DMS 273 (cell line): ENCODE data around the gene LCTL.
A peak's percentile ranks its signal among the peaks of the same experiment; 100 is the strongest.

Experiments
- DNase-seq: peaks from one replicate; lab custom pipeline; 2025; ENCODE audit not compliant: unreplicated experiment; lab: John Stamatoyannopoulos, UW

LCTL gene, protein sequence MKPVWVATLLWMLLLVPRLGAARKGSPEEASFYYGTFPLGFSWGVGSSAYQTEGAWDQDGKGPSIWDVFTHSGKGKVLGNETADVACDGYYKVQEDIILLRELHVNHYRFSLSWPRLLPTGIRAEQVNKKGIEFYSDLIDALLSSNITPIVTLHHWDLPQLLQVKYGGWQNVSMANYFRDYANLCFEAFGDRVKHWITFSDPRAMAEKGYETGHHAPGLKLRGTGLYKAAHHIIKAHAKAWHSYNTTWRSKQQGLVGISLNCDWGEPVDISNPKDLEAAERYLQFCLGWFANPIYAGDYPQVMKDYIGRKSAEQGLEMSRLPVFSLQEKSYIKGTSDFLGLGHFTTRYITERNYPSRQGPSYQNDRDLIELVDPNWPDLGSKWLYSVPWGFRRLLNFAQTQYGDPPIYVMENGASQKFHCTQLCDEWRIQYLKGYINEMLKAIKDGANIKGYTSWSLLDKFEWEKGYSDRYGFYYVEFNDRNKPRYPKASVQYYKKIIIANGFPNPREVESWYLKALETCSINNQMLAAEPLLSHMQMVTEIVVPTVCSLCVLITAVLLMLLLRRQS

DNA sequence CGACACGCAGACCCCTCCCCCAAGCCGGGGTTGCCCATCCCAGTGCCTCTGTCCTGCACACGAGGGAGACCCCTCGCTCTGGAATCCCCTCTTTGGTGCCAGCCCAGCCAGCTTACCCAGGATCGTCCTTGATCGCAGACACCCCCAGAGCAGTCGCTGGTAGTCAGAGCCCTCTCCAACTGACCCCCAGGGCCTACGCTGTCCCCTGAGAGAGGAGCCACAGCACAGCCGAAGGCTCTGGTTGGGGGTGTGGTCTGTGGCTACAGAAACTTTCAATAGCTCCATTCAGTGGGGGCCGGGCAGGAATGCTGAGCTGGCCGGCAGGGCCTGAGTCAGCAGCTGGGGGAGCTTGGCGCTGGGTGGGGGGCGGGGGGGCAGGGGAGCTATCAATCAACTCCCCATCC, at the start of gene LCTL:
TSS of gene LCTL (minus strand) at position 258 of the 404 bp plus-strand sequence. CDS start 633 bp downstream, outside the sequence.
- DNase-seq, result no peak

DNA sequence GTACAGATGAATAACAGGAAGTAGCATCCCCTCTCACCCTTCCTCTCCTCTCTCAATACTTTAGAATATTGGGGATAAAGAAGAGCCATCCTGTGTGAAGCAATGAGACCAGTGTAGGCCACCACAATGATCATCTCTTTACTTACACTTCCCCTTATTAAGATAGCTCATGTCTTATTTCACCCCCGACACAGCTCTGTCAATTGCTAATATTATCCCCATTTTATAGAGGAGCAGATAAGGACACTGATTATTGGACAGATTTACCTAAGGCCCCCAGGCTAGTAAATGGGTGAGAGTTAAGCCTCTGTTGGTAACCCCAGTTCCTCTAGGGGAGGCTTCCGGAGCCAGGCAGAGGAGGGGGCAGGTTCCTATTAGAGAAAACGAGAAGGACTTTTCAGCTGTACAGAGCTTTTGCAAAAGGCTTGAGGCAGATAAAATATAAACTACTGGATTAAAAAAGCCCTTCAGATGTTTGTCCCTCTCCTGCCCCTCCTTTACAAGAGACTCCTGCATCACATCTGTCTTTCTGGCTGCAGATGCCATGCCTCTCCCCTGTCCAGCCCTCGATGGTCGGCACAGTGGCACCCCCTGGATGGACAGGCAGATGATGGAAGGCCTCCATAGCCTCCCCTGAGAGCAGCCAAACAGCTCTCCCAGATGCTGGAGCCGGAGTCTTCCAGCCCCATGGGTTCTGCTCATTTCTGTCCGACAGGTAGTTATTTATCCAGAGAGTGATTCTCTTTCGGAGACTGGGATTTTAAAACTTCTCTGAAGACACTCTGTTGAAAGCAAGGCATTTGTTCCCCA, 49.4 kb upstream of the LCTL start:
- DNase-seq, result no peak

DNA sequence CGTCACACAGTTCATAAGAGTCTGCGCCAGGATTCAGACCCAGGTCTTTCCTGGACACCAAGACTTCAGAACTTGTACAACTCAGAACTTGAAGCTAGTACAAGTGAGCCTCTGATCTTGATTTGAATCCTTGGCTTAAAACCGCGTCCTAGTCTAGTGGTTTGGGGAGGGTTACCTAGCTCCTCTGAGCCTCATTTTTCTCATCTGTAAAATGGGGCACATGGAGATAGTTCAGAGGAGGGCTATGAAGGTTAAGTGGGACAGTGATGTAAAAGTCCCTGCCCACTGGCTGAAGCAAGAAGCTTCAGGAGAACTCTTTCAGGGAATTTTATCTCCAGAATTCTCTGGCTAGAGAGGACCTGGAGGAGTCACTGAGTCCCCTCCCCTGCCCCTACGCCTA, 48.7 kb upstream of the LCTL start:
- DNase-seq, result no peak

DNA sequence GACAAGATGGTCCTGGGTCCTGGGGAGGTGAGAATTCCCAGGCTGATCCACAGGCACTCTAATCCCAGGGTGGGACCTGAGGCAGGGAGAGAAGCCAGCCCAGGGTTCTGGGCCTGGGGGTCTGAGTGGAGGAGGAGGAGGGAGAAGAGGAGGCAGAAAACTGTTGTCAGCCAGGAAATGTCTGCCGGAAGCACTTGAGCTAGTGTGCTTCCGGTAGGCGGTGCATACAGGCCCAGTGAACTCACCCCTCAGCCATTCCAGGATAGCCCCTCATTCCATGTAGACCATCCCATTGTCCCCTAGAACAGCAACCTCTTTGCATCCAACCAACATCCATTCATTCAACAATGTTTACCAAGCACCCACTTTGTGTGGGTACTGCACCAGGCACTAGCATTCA, 47.9 kb upstream of the LCTL start:
- DNase-seq, result no peak

DNA sequence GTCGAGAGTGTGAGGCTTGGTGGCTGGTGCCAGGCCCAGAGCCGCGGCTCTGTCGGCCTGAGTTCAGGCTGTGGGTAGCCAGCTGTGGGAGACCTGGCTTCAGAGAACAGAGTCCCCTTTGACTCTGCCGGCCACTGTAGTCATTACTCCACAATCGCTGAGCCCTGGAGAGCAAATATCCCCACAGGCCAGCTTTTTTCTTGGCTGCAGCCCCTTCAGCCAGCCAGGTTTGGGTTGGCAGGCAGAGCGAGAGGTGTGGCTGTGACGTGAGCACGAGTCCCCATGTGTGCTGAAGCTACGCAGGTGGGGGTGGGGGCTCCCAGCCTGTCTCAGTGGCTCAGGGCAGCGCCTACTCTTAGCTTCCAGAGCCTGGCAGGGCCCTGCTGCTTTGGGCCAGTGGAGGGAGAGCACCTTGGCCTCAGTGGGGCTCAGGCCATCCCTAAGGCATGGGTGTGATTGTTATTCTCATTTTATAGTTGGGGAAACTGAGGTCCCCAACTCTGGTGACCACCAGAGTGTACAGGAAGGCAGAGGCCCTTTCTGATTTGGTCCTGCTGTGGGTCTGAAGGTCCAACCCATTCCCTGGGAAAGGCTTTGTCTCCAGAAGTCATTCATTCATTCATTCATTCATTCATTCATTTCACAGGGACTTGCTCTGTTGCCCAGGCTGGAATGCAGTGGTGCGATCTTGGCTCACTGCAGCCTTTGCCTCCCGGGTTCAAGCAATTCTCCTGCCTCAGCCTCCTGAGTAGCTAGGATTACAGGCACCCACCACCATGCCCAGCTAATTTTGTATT, 45.7 kb upstream of the LCTL start:
- DNase-seq, result no peak

DNA sequence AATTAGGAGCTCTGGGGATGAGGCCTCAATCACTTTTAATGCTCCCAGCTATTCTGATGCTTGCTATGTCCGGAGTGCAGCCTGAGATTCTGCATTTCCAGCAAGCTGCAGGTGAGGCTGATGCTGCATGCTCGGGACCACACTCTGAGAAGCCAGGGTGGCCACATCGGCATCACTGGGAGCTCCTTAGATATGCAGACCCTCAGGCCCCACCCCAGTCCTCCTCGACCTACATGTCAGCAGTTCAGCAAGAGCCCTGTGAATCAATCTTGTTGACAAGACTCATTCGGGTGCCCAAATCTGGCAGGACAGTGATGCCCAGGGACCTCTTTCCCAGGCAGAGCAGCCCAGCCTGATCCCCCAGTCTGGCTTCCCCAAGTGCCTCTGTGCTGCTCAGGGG, 44.1 kb upstream of the LCTL start:
- DNase-seq, result no peak

DNA sequence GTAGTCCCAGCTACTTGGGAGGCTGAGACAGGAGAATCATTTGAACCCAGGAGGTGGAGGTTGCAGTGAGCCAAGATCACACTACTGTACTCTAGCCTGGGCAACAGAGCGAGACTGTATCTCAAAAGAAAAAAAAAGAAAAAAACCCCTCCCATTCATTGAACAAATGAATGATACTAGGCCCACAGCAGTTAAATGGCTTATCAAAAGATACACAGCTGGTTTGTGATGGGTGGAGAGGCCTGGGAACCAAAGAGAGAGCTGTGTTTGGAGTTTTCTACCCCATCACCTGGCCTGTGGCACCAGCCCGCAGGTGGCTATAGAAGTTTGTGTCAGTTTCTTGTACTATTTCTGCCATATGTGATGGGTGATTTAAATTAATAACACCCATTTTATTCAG, 43.1 kb upstream of the LCTL start:
- no peak for DNase-seq

DNA sequence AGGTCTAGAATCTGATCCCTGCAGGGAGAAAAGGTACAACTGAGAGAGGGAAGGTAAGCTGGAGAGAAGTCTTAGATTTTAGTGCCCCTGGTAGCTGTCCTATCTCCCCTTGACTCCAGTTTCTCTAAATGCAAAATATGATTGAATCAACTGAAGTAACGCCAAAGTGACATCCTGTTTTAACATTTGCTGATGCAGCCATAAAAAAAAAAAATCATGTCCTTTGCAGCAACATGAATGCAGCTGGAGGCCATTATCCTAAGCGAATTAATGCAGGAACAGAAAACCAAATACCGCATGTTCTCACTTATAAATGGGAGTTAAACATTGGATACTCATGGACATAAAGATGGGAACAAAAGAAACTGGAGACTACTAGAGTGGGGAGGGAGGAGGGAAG, 42.4 kb upstream of the LCTL start:
- DNase-seq, result no peak

DNA sequence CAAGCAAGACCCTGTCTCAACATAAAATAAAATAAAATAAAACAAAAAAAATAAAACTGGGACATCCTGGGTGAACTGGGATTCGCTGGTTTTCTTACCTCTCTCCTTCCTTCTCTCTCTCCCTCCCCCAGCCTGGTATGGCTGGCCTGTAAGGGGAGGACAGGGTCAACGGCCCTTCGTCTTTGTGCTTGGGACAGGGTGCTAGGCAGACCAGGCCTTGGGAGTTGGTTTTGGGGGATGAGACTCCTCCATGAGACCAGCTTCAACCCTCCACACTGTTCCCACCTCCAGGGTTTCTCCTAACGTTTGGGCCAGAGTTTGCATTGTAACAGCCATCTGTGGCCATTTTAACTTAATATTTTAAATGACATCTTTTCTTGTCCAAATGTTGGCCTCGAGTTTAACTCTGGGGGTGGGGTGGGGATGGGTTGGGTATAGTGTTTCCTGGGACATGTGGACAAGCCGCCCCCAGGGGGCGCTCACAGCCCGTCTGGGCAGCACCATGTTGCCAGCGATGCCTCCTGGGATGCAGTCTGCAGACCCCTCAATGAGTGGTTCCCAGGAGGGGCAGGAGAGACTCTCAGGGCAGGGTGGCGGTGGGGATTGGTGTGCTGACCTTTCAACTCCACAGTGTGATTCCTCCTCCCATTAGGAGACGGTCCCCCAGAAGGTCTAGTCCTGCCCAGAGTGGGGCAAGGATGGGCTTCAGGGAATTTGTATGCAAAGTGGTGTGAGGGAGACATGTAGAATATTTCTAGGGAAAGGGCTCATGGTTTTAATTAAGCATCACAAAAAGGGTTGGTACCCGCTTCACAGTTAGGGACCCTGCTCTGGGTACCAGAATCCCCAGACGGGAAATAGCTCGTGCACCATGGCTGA, 37.7 kb upstream of the LCTL start:
- DNase-seq, result peak; percentile 79

DNA sequence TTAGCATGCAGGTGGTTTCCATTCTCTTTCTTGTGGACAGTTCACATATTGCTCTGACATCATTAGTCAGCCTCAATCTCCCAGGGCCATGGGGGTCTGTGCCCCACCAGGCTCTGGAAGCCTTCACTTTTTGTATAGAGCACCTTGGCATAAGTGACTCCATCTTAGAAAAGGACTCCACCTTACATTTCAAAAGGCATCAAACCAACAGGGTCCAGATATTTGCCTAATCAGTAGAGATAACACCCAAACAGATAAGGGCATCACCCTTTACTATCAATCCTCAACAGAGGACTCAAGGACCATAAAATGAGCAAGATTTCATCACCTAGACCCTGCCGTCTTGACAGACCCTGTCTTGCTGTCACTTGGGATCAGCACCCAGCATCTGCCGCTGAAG, 35.7 kb upstream of the LCTL start:
- DNase-seq, result no peak

DNA sequence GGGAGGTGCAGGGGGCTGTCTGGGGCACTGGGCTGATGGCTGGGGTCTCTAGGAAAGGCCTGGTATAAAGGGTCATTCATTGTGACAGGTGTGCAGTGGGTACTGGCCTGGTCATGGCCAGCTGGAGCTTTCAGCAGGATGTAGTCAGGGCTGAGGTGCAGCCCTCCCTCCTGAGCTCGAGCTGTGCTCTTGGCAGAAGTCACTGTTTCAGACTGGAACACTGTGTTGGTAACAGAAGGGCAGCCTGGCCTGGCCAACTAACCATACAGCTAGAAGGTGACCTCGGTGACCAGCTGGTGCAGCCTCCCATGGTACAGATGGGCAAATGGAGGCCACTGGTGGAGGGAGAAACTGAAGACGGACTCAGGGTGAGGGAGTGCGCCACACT, 34.4 kb upstream of the LCTL start:
- DNase-seq, result peak; percentile 6

DNA sequence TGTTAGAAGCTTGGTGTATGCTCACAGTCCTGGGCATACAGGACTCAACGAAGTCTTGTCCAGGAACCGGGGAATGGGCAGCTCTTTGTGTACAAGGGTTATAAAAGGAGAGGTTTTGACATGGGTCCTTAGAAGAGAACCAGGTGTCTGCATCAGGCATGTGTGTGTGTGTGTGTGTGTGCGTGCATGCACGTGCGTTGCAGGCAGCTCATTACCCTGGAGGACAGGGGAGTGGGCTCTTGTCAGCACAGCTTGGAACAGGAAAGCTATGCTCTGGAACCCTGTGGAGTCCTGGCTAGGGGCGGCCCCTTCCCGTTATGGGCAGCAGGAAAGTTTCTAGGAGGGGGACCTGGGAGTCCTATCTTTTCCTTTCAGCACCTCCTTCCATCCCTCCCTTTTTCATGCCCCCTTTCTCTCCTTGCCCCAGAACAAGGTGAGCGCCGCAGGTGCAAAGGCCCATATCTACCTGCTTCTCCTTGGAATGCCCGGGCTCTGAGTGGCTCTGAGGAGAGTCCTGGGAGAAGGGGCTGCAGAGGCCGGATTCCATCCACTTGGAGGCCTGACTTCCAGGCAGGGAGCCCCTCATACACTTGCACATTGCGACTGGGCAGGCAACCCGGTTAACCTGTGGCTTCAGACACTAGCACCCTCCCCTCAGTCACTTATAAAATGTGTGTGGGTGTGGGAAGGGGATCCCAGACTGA, 33.9 kb upstream of the LCTL start:
- DNase-seq, result no peak

DNA sequence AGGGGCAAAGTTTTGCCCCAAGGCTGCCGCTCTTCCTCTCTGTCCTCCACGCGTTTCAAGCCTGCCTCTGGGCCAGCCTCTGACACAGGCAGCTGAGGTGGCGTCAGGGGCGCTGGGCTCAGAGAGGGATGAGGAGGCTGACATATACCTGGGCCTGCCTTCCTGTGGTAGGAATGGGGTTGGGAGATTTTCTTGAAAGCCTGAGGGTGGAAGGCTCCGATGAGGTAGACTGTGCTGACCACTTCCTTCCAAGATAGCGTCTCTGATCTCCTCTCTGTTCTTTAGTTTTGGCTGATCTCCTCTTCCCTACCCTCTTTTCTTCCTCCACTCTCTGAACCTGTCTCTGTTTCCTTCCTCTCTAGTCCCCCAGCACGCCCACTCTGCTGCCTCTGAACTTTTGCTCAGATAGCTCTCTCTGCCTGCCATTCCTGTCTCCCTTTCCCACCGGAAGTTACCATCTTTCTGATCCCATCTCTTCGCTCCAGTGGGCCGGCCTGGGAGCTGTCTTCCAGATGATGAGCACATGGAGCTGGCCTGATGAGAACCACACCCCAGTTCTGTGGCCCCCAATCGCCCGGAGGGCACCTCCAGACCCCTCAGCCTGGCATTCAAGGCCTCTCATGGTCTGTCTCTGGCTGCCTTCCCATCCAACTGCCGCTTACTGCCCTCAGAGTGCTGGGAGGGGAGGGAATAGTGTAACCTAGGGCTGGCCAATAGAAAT, 32.5 kb upstream of the LCTL start:
- no peak for DNase-seq

DNA sequence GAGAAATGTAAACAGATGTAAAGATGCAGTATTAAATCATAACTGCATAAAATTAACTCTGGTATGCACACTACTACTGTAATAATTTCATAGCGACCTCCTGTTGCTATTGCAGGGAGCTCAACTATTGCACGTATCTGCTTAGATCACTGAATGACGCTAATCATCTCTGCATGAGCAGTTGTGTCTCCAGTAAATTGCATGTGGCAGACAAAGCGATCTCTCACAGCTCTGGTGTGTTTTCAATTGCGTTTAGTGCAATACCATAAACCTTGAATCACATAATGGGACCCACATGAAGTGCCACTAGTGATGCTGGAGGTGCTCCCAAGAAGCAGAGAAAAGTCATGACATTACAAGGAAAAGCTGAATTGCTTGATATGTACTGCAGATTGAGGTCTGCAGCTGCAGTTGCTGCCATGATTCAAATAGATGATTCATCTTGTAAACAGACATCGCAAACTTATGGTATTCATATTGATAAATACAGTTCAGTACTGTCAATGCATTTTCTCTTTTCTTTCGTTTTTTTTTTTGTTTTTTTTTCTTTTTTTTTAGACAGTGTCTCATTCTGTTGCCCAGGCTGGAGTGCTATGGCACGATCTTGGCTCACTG, 30.2 kb upstream of the LCTL start:
- no peak for DNase-seq

DNA sequence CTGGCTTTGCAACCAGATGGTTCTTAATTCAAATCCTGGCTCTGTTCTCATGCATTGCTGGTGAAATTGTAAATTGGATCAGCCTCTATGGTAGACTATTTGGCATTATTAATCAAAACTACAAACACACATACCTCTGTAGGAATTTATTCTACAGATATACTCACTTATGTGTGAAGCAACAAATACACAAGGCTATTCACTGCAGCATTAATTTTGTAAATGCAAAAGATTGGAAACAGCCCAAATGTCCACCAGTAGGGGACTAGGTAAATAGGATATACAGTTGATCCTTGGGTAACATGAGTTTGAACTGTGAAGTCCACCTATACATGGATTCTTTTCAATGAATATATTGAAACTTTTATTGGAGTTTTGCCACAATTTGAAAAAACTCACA, 29.5 kb upstream of the LCTL start:
- DNase-seq, result no peak

DNA sequence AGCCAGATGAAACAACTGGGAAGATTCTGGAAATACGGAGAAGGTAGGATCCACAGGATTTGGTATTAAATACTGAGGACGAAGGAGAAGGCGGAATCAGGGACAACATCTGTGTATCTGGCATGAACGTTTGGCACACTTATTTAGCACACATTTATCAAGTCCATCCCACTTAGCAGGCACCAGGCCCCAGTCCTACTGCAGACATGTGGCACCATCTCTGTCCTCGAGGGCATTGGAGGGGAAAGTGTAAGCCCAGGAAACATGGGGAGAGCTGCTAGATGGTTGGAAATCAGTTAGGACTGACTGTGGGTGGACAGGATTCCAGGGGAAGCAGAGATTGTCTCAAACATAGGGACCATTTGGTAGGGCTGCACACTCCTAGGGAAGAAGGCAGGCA, 29.0 kb upstream of the LCTL start:
- no peak for DNase-seq

DNA sequence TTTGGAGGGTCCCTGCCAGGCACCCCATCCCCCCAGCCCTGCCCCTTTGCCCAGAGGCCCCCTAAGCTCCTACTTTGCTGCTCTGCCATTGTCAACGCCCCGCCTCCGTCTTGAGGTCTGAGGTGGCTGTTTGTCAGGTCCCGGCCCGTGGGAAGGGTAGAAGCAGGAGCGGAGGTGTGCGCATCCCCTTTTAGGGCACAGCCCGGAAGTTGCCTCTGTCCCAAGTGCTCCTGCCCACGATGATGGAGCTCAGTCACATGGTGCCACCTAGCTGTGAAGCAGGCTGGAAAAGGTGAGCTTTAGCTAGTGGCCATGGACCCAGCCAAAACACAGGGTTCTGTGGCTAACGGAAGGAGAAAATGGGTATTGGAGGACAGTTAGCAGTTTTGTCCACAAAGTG, 28.5 kb upstream of the LCTL start:
- no peak for DNase-seq

DNA sequence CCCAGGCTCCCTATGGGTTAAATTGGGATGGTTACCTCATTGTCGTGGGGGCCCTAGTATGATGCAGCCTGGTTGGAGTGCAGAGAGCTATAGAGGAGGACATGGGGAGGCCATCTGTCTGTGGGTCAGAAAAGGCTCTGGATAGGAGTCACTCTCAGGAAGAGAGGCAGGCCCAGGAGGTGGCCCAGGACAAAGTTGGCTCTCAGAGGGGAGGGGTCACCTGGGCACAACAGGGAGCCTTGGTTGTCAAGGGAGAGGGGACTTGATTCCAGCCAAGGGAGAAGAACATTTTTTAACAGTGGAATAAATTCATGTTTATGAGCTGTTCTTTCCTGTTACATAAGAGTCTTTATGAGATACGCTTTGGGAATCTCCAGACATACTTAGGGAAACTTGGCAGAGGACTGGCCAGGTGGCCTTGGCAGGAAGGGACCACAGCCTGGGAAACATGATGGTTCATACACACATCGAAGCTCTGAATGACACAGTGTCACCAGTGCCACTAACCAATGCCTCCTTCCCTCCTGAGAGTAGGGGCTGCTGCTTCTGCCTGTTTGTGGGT, 27.5 kb upstream of the LCTL start:
- DNase-seq, result no peak
